Thoracic aorta (tissue), 2 donors: ENCODE data around the gene KCTD5. TPM values are rescaled to one million over a fixed set of nuclear protein-coding genes. Genes with fewer than 3 reads are reported as not detected.
A peak's percentile ranks its signal among the peaks of the same experiment; 100 is the strongest.
"Not testable (repeated sequence)": the region's sequence is repeated elsewhere in the genome, so short reads cannot be mapped to it uniquely, and the experiment has no call there.

Experiments
- ATAC-seq: fragments of 150-250 bp; one replicate; pipeline ENCODE4 v1.8.0; 2017; ENCODE audit warnings: low read depth; ENCODE audit not compliant: insufficient number of reproducible peaks, low FRiP score
- DNase-seq: peaks from one replicate; pipeline ENCODE4 v3.0.0-alpha.2; 2020; ENCODE audit warnings: low spot score
- H3K27ac ChIP-seq, 2 donors: fragments of 200-600 bp; sonication (generic); 1 replicate in 1 of 2; 2 replicates in 1 of 2; pipeline ENCODE4 v1.5.1; 2016; ENCODE audit warnings: mild to moderate bottlenecking in 2 of 2, moderate library complexity in 2 of 2
- H3K27me3 ChIP-seq: fragments of 200-600 bp; sonication (generic); replicated peaks from 2 replicates; pipeline ENCODE4 v1.6.0; 2016; ENCODE audit warnings: mild to moderate bottlenecking; ENCODE audit not compliant: insufficient read depth
- H3K36me3 ChIP-seq: fragments of 200-600 bp; sonication (generic); one replicate; pipeline ENCODE4 v1.5.1; 2016
- H3K4me1 ChIP-seq, 2 donors: fragments of 200-600 bp; sonication (generic); 1 replicate in 1 of 2; 2 replicates in 1 of 2; pipeline versions ENCODE4 v1.5.1 to v1.6.0; 2016; ENCODE audit warnings: low read depth in 2 of 2, mild to moderate bottlenecking in 1 of 2; ENCODE audit not compliant: control insufficient read depth in 1 of 2
- H3K4me3 ChIP-seq: fragments of 200-600 bp; sonication (generic); 2 replicates; pipeline ENCODE4 v1.5.1; 2016; ENCODE audit warnings: mild to moderate bottlenecking
- H3K9me3 ChIP-seq: fragments of 200-600 bp; sonication (generic); 2 replicates; pipeline ENCODE4 v1.5.1; 2016
- total RNA-seq, 2 donors: library from RNA; depleted of rRNA; stranded (reverse); fragments of >200 nt; gene quantifications; one replicate each; pipeline versions ENCODE4 v1.1.0 to v1.2.3, GENCODE V29; 2016
- TF ChIP-seq, protein P1 (sequence below): fragments of 200-600 bp; sonication (generic); IDR thresholded peaks from one replicate; pipeline ENCODE4 v1.5.1; 2019; ENCODE audit warnings: antibody characterized with exemption

KCTD5 gene, protein sequence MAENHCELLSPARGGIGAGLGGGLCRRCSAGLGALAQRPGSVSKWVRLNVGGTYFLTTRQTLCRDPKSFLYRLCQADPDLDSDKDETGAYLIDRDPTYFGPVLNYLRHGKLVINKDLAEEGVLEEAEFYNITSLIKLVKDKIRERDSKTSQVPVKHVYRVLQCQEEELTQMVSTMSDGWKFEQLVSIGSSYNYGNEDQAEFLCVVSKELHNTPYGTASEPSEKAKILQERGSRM
- total RNA-seq, result 10 to 100 TPM; 13.8 to 19.2 TPM

DNA sequence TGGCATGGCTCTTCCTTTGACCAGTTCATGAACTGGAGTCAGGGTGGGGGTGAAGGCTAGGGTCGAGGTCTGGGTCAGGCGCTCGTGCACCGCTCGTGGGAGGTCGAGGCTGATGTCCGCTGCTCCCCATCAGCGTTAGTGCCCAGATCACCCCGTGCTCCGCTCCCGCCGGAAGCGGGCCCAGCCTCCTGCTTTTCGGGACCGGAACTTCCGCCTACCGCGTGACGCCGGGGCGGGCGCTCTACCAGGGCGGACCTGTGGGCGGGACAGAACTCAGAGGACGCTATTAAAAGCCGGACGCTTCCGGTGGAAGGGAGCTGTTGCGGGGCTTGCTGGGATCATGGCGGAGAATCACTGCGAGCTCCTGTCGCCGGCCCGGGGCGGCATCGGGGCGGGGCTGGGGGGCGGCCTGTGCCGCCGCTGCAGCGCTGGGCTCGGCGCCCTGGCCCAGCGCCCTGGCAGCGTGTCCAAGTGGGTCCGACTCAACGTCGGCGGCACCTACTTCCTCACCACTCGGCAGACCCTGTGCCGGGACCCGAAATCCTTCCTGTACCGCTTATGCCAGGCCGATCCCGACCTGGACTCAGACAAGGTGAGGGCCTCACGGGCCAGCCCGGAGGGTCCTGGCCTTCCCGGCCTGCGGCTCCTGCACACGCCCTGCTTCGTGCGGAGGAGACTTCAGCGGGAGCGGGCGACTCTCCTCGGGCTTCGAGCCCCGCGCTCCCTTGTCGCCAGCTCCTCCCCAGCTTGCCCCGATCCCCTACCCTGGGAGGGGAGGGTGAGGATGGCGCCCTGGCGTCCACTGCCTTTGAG lies at the start of gene KCTD5:
TSS of gene KCTD5 (plus strand) at position 315 of the 813 bp plus-strand sequence. CDS start at position 341, 26 bp downstream.
- no peaks in the 10 kb centered on the region for H3K36me3 ChIP-seq
- H3K4me3 ChIP-seq, result peak within 1 kb of the TSS; percentile 99
- ATAC-seq (peak; percentile 95), DNase-seq (peak; percentile 83)
- H3K9me3 ChIP-seq, result no peaks in the 10 kb centered on the region
- H3K4me1 ChIP-seq, result peaks cover 14 to 18% of the 10 kb centered on the region in 2 donors
- H3K27me3 ChIP-seq, result no peaks in the 10 kb centered on the region
- peak within 1 kb of the TSS; percentile 57 to 73 for H3K27ac ChIP-seq
- TF ChIP-seq, protein P1, sequence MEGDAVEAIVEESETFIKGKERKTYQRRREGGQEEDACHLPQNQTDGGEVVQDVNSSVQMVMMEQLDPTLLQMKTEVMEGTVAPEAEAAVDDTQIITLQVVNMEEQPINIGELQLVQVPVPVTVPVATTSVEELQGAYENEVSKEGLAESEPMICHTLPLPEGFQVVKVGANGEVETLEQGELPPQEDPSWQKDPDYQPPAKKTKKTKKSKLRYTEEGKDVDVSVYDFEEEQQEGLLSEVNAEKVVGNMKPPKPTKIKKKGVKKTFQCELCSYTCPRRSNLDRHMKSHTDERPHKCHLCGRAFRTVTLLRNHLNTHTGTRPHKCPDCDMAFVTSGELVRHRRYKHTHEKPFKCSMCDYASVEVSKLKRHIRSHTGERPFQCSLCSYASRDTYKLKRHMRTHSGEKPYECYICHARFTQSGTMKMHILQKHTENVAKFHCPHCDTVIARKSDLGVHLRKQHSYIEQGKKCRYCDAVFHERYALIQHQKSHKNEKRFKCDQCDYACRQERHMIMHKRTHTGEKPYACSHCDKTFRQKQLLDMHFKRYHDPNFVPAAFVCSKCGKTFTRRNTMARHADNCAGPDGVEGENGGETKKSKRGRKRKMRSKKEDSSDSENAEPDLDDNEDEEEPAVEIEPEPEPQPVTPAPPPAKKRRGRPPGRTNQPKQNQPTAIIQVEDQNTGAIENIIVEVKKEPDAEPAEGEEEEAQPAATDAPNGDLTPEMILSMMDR, result no peak

DNA sequence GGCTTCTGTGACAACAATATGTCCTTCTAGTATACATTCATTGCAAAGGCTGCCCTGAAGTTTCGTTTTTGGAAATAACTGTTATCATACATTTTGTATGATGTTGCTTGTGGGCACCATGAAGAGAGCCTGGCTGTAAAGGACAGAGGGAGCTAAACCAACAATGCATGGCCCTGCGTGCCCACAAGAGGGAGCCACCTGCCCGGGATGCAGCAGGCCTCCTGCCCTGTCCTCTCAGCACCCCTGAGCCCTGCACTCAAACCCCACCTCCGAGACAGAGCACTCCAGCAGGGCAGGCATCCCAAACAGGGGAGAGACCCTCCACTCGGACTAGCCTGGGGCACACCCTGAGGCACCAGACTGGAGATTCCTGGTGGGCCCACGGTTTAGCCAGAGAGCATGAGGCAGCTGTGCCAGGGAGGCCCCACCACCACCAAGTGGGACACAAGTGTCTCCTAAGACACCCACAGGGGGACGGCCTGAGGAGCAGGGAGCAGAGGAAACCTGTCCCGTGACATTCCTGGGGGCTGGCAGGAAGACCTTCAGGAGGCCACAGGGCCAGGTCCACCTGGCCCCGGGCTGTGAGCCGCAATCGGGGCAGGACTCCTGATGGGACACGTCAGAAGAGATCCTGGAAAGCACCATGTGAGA lies 43.1 kb upstream of the KCTD5 start:
- not testable (repeated sequence) for DNase-seq, H3K4me1 ChIP-seq, ATAC-seq

DNA sequence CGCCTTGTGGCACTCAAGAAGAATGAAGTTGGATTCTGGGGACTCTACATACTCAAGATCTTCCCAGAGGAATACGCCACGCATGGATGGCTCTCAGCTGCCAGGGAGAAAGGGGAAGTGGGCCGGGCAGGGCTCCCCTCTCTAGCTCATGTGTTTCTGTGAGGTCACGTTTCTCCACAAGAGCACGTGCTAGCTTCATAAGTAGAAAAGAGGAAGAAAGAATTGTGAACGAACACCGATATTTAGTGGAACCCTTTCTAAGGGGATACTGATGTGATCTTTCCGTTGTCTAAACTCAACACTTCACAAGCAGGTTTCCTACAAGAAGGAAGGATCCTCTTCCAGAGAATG lies 42.6 kb upstream of the KCTD5 start:
- not testable (repeated sequence) for DNase-seq, H3K4me1 ChIP-seq, H3K36me3 ChIP-seq, H3K27ac ChIP-seq, ATAC-seq, H3K9me3 ChIP-seq, H3K4me3 ChIP-seq, H3K27me3 ChIP-seq

More for the DNA sequence above, 43.1 kb upstream of the KCTD5 start:
- not testable (repeated sequence) for H3K27me3 ChIP-seq, H3K36me3 ChIP-seq, H3K4me3 ChIP-seq, H3K27ac ChIP-seq, H3K9me3 ChIP-seq

DNA sequence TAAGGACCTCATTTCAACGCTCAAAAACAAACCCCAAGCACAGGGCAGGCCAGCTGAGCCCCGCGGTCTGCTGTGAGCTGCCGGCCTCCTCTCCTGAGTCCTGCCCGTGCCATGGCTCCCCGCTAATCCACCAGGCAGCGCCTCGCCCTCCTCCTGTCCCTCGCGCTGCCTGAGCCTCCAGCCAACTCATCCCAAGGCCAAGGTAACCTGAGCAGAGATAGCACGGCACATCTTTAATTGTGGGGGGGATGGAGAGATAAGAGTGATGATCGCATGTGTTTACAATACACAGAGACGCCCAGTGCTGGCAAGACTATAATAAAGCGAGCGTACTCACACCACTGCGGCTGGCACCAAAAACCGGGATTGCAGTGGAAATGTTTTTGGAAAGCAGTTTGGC lies 39.8 kb upstream of the KCTD5 start:
- not testable (repeated sequence) for H3K4me1 ChIP-seq, ATAC-seq, H3K27ac ChIP-seq, H3K27me3 ChIP-seq, H3K9me3 ChIP-seq, H3K4me3 ChIP-seq, H3K36me3 ChIP-seq, DNase-seq

DNA sequence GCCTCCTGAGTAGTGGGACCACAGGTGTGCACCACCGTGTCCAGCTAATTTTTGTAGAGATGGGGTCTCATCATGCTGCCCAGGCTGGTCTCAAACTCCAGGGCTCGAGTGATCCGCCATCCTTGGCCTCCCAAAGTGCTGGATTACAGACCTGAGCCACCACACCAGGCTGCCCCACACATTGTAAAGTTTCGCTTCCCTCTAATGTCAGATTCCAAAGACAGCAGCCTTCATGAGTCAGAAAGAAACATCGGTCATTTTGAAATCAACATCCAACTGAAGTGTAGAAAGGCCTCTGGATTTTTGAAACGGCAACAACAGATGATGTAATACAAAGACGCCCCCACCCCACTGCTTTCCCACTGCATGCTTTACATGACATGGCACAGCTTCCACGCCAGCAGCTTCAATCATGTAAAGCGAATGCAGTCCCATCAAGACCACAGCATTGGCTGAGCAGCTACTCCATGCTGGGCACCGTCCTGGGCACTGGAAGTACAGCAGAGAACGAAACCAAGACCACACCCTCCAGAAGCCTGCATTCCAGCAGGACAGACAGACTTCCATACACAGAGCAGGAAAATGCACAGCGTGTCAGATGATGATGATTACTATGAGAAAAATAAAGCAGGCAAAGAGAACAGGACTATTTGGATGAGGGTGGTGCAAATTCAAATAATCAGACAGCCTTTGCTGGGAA lies 37.4 kb upstream of the KCTD5 start:
- not testable (repeated sequence) for DNase-seq, H3K4me1 ChIP-seq, H3K4me3 ChIP-seq, ATAC-seq, H3K27me3 ChIP-seq, H3K9me3 ChIP-seq, H3K27ac ChIP-seq, H3K36me3 ChIP-seq

DNA sequence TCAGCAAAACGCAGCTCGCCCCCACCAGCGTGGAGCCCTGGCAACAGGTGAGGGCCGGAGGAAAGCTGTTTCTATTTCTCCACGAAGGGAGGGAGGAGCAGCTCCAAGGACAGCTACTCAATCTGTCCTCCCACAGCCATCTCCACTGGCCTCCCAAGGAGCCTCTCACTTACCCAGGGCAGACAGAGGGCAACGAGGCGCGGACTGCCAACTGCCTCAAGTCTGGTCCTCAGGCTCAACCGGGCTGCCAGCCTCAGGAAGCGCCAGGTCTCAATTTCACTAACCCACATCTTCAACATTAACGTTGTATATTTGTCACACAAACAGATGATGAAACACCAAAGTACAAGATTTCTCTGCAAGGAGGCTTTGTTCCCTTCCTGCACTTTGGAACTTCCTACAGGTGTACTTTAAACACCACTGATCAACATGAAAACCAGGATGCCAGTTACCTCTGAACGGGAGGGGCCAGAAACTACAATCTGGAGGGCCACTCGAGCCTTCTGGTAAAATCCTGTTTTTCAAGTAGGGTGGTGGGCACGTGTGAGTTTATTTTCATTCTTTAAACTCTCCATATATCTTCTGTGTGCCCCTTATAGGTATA lies 31.0 kb upstream of the KCTD5 start:
- not testable (repeated sequence) for H3K9me3 ChIP-seq, ATAC-seq, DNase-seq, H3K27me3 ChIP-seq, H3K27ac ChIP-seq, H3K36me3 ChIP-seq, H3K4me3 ChIP-seq, H3K4me1 ChIP-seq

DNA sequence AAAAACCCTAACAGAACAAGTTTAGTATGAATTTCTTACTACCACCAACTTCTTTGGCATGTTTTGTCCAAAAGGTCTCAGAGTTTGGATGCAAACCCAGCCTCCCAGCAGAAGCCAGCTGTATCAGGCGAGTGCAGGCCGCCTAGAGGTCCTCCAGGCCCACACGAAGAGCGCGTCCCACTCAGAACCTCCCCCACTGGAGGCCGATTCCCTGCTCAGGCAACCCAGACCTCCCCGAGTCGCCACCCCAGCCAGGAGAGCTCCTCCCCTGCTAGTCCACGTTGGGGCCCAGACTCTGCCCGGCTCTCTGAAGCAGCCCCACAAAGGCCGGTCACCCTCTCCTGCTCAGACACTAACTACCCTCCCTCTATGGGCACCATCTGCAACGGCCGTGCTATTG lies 28.4 kb upstream of the KCTD5 start:
- not testable (repeated sequence) for H3K4me3 ChIP-seq, H3K9me3 ChIP-seq, H3K27me3 ChIP-seq, ATAC-seq, H3K27ac ChIP-seq, DNase-seq, H3K4me1 ChIP-seq, H3K36me3 ChIP-seq

DNA sequence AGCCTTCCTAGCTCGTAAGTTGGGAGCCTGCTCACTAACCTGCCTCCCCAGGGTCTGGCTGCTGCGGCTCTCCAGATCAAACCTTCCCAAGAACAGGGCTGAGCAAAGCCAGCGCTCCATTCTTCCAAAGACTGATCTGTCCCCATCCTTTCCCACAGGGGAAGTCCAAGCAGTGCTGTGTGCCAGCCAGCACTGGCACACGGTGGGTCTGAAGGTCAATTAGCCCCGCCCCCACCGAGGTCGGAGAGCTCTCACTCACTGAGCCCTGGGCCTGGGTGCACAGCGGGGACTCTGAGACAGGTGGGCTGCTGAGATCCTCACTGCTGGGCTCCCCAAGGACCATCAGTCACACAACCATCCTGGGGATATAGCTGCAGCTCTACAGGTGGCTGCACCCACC lies 27.4 kb upstream of the KCTD5 start:
- not testable (repeated sequence) for H3K4me3 ChIP-seq, H3K36me3 ChIP-seq, ATAC-seq, H3K27me3 ChIP-seq, DNase-seq, H3K4me1 ChIP-seq, H3K9me3 ChIP-seq, H3K27ac ChIP-seq
